Fibroblast of pulmonary artery (primary cell): ENCODE measurements around the gene ING3.

ENCODE experiments used
- DNase-seq: peaks from one replicate; pipeline ENCODE4 v3.0.0-alpha.2; 2010; ENCODE audit warnings: low read depth
- H3K4me3 ChIP-seq: replicated peaks from 2 replicates; pipeline ENCODE4 v1.5.1; 2011; ENCODE audit warnings: low read depth, mild to moderate bottlenecking, control low read depth, low read length, moderate library complexity
- CTCF ChIP-seq: IDR thresholded peaks from 2 replicates; pipeline ENCODE4 v1.5.1; 2011; ENCODE audit warnings: mild to moderate bottlenecking, control low read depth, low read length, inconsistent platforms; ENCODE audit errors: missing control alignments

The ING3 gene

GRCh38 chr7:121011401-121011800 is 60.8 kb downstream of the ING3 start:
- no peak for DNase-seq
- no peak for TF ChIP-seq CTCF
- H3K4me3 ChIP-seq = no peak overlapping the region

- TF ChIP-seq CTCF = no peak
- H3K4me3 ChIP-seq = no peak overlapping the region
- DNase-seq = no peak
Measured at GRCh38 chr7:121012170-121012874, 61.7 kb downstream of the ING3 start.

- no peak overlapping the region for H3K4me3 ChIP-seq
- DNase-seq = no peak
- no peak for TF ChIP-seq CTCF
Measured at GRCh38 chr7:121012919-121013318, 62.3 kb downstream of the ING3 start.

DNA sequence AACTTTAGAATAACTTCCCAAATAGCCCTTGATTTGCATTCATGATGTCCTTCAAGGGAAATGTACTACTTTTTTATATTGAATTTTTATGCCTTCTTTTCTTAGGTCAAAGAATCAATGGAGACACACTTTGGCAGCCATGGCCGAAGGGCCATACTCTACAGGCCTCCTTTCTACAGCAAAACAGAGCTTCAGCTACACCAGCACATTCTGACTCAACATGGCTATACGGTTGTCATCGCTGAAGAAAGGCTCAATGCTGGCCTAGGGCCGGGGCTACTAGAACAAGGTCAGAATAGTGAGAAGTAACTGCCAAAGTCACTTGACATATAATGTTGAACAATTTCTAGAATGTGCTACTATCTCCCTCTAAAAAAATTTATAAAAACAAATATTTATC is 65.0 kb downstream of the ING3 start:
- no peak for DNase-seq
- H3K4me3 ChIP-seq = no peak overlapping the region
- no peak for TF ChIP-seq CTCF

DNA sequence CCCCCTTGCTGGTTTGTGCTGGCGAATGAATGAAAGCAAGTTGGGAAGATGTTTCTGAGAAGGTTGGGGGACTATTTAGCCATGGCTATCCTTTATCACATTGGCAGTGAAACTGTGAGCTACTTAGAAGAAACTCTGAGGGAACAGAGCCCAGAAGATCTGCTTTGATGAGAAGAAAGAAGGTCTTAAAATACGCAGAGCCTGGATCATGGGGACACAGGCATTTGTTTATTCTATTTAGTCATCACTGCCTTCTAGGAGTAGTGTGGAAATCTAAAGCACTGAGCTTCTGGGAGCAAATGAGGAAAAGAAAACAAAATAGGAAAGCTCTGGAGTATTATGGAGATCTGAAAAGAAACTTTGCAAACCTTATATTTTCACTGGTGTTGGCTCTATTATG is 66.4 kb downstream of the ING3 start:
- no peak overlapping the region for H3K4me3 ChIP-seq
- TF ChIP-seq CTCF = no peak
- DNase-seq = peak; percentile 69

GRCh38 chr7:121017586-121017985 is 67.0 kb downstream of the ING3 start:
- no peak for DNase-seq
- no peak for TF ChIP-seq CTCF
- no peak overlapping the region for H3K4me3 ChIP-seq

GRCh38 chr7:121019018-121019417 is 68.4 kb downstream of the ING3 start:
- peak; percentile 83 for DNase-seq
- H3K4me3 ChIP-seq = no peak overlapping the region
- no peak for TF ChIP-seq CTCF
